ENCODE results near the gene IRF4.

Gene IRF4

DNA sequence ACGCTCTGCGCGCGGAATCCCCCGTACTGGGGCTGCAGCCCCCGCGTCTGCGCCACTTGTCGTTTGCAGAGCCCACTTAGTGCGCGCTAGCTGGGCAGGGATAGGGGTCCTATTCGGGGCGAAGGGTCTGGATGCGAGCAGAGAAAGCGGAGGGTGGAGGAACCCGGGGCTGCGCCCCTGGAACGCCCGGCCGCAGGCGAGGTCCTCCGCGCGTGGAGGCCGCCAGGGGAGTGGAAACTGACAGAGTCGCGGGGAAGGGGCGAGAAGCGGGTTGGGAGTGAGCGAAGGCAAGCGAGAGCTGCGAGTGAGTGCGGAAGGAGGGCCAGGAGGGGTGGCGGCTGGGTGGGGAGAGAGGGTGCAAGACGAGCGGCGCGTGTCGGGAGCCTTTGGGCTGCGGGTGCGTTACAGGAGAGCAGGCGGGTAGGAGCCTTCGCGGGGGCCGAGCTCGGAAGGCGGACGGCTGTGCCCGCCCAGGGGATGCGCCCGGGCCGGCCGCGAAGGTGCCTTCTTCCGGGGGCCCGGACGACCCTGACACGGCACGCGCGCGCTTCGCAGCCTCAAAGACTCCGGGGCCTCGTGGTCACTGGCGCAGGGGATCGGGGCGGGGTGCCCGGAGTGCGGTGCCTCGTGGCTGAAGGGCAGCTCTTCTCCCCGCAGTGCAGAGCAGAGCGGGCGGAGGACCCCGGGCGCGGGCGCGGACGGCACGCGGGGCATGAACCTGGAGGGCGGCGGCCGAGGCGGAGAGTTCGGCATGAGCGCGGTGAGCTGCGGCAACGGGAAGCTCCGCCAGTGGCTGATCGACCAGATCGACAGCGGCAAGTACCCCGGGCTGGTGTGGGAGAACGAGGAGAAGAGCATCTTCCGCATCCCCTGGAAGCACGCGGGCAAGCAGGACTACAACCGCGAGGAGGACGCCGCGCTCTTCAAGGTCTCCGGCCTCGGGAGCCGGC, 1.2 kb downstream of the IRF4 start:
- TF ChIP-seq, protein P1, sequence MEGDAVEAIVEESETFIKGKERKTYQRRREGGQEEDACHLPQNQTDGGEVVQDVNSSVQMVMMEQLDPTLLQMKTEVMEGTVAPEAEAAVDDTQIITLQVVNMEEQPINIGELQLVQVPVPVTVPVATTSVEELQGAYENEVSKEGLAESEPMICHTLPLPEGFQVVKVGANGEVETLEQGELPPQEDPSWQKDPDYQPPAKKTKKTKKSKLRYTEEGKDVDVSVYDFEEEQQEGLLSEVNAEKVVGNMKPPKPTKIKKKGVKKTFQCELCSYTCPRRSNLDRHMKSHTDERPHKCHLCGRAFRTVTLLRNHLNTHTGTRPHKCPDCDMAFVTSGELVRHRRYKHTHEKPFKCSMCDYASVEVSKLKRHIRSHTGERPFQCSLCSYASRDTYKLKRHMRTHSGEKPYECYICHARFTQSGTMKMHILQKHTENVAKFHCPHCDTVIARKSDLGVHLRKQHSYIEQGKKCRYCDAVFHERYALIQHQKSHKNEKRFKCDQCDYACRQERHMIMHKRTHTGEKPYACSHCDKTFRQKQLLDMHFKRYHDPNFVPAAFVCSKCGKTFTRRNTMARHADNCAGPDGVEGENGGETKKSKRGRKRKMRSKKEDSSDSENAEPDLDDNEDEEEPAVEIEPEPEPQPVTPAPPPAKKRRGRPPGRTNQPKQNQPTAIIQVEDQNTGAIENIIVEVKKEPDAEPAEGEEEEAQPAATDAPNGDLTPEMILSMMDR (IDR thresholded peaks at IDR 0.05; ENCODE audit: low read depth, low read length): no peak
- no peak overlapping the region for H3K4me3 ChIP-seq (ENCODE audit: low read depth, low read length)

DNA sequence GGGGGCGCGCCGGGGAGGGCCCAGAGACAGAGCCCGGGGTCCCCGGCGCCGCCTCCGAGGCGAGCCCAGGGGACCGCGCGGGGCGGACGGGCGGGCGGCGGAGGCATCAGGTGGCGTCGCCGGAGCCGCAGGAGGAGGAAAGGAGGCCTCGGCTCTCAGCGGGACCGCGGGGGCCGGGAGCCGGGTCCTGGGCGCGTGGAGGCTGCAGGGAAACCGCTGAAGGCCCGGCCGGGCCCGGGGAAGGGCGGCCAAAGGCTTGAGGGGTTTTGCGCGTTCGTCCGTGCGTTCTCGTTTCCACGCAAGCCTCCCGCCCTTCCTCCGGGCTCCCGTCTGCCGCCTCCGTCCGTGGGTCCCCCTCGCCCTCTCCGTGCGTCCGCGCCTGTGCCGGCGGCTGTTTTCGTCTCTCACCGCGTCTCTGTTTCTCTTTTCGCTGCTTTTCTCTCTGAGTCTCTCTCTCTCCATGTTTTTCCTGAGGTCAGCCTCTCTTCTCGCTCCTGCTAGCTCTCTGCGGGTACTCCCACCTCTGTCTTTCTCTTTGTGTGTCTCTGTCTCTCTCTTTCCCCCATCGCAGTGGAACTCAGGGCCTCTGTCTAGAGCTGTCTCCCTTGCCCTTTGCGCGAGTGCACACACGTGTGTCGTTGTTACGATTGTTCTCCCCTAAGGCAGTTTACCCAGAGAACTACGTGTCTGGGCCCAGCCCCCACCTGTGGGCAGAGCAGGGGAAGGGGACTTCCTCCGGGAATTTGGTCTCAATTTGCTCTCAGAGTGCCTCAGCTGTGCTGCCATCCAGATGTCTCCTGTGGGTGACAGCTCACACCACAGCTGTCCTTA, 2.1 kb downstream of the IRF4 start:
- H3K4me3 ChIP-seq (ENCODE audit: low read depth, low read length): no peak overlapping the region
- TF ChIP-seq, protein P1 (IDR thresholded peaks at IDR 0.05; ENCODE audit: low read depth, low read length): no peak

- no peak overlapping the region for H3K4me3 ChIP-seq (ENCODE audit: low read depth, low read length)
- TF ChIP-seq, protein P1 (IDR thresholded peaks at IDR 0.05; ENCODE audit: low read depth, low read length): no peak
Observed at GRCh38 chr6:394641-395289, 3.2 kb downstream of the IRF4 start.

DNA sequence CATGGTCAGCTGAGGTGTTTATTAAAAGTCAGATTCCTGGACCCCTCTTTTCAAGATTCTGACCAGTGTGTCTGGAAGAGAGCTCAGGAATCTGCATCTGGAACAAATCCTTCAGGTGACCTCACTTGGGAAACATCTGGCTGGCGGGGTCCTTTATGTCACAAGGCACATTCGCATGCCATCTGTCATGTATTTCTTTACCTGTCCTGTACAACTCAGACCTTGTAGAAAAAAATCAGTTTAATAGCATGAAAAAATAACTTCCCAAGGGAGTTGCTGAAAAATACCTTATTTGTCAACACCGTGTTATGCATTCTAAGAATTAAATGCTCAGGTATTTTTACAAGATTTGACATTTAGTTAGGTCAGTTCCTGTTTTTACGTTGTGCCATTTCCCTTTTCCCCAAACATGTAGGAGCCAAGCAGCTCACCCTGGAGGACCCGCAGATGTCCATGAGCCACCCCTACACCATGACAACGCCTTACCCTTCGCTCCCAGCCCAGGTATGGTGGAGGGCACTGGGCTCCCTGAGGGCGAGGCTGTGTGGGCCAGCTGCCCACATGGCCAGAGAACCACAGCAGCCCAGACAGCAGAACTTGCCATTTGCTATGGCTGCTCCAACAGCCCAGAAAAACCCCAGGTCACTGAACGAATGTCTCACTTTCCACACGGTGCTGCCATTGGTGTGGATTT, 4.0 kb downstream of the IRF4 start:
- H3K4me3 ChIP-seq (ENCODE audit: low read depth, low read length): no peak overlapping the region
- TF ChIP-seq, protein P1 (IDR thresholded peaks at IDR 0.05; ENCODE audit: low read depth, low read length): no peak

- no peak overlapping the region for H3K4me3 ChIP-seq (ENCODE audit: low read depth, low read length)
- TF ChIP-seq, protein P1 (IDR thresholded peaks at IDR 0.05; ENCODE audit: low read depth, low read length): no peak
Observed at GRCh38 chr6:396126-396520, 4.6 kb downstream of the IRF4 start.

- H3K4me3 ChIP-seq (ENCODE audit: low read depth, low read length): no peak overlapping the region
- TF ChIP-seq, protein P1 (IDR thresholded peaks at IDR 0.05; ENCODE audit: low read depth, low read length): no peak
Observed at GRCh38 chr6:397056-397455, 5.5 kb downstream of the IRF4 start.
